GM23248 (cell line): ENCODE data around the gene GLYATL3.

Experiments used
- EZH2 ChIP-seq: fragments of 200-600 bp; sonication (generic); IDR thresholded peaks from 2 replicates; pipeline ENCODE4 v1.6.1; 2018; ENCODE audit warnings: antibody characterized with exemption, mild to moderate bottlenecking; ENCODE audit not compliant: insufficient read depth, poor library complexity, severe bottlenecking
- EZH2phosphoT487 ChIP-seq: fragments of 200-600 bp; sonication (generic); IDR thresholded peaks from 2 replicates; pipeline ENCODE4 v1.6.1; 2018; ENCODE audit warnings: antibody characterized with exemption, moderate library complexity, mild to moderate bottlenecking, low read depth; ENCODE audit not compliant: insufficient read depth

- TF ChIP-seq EZH2phosphoT487 = no peak
- no peak for TF ChIP-seq EZH2
Observed at GRCh38 chr6:49531774-49532569, 32.2 kb downstream of the GLYATL3 start.
